Measurements from ENCODE around the gene HPCAL1. TPM values are rescaled to one million over a fixed set of nuclear protein-coding genes. Genes with fewer than 3 reads are reported as not detected.

HPCAL1 gene
- total and polyA plus RNA-seq, 2 of the 4 experiments (the other 2 are of a cell fraction), result 8.2 to 33.7 TPM

DNA sequence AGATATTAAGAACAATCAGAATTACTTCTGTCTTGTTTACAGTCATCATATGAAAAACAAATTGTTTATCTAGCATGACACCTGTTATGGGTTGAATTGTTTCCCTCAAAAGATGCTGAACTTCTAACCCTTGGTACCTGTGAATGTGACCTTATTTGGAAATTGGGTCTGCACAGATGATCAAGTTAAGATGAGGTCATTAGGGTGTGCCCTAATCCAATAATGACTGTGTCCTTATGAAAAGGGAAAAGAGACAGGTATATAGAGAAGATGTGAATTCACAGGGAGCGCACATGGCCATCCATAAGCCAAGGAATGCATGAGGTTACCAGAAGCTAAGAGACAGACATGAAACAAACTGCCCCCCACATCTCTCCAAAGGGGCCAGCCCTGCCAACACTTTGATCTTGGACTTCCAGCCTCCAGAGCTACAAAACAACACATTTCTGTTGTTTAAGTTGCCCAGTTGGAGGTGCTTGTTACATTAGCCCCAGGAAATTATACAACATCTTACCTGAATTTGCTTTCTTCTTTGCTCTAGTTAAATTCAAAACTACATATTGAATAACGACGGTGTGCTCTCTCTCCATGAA lies 2.3 kb upstream of the HPCAL1 start:
- peaks cover 4% of the 10 kb centered on the region; the same call in 1 of the 2 replicates for H4K20me1 ChIP-seq (ENCODE audit: insufficient read depth, low read length)
- H3K4me1 ChIP-seq (ENCODE audit: control insufficient read depth, insufficient read depth, low read length), result peaks cover 12% of the 10 kb centered on the region; the same call in 1 of the 2 replicates
- peaks cover 6 to 22% of the 10 kb centered on the region in 2 experiments for H3K79me1 ChIP-seq (ENCODE audit: low read depth in 1 of 2, low read length in 2 of 2)
- intact Hi-C loops (cut with micrococcal nuclease) (loop anchor here (5.0 kb wide), 1 partner anchor 108 kb away; no protein-coding TSS in a partner anchor), in situ Hi-C loops (cut with MboI; ENCODE audit: low sequenced_read_pairs) (no loop called here), dilution Hi-C loops (cut with HindIII; ENCODE audit: low sequenced_read_pairs, unreplicated experiment) (no loop called here)
- H3K27ac ChIP-seq (ENCODE audit: insufficient read depth, low read length), result no peak overlapping the region
- no peak overlapping the region; the same call in 1 of the 2 replicates for H4K91ac ChIP-seq (ENCODE audit: insufficient read depth, low read depth, low read length)
- no peak overlapping the region for H2BK5ac ChIP-seq (ENCODE audit: low read depth, low read length, poor library complexity, severe bottlenecking)
- H3K23ac ChIP-seq (ENCODE audit: low read depth, low read length), result no peak overlapping the region
- no peaks in the 10 kb centered on the region for H3K27me3 ChIP-seq (ENCODE audit: control insufficient read depth, insufficient read depth, low read length)
- no peak overlapping the region for H2BK20ac ChIP-seq (ENCODE audit: low read depth, low read length)
- peak overlapping the region; percentile 94; the same call in 1 of the 2 replicates for H2AK5ac ChIP-seq (ENCODE audit: low read depth, low read length)
- DNase-seq (no peak), ATAC-seq (ENCODE audit: low read depth) (no peak)
- H4K8ac ChIP-seq (ENCODE audit: low read depth in 2 of 2, low read length in 2 of 2), result no peak overlapping the region
- H3K56ac ChIP-seq (ENCODE audit: extremely low read depth, insufficient read depth, low read length), result no peak overlapping the region
- ChIA-PET POLR2A (ENCODE audit: unreplicated experiment) (no interaction called here), CTCF (no interaction called here)
- no peaks in the 10 kb centered on the region for H3K9me3 ChIP-seq (ENCODE audit: control insufficient read depth, insufficient read depth, low read length)
- H3K4me3 ChIP-seq (ENCODE audit: insufficient read depth, low read depth, low read length), result no peak overlapping the region
- no TSS peak for BruUV-seq (replicated peaks)
- no peak overlapping the region for H2AK9ac ChIP-seq (replicated peaks; ENCODE audit: low read depth, low read length, poor library complexity)
- no peak overlapping the region for H2AFZ ChIP-seq (replicated peaks; ENCODE audit: low read length, poor library complexity)
- H4K5ac ChIP-seq (ENCODE audit: low read depth, low read length), result no peak overlapping the region
- no peak overlapping the region for H3K9ac ChIP-seq (ENCODE audit: low read depth, low read length)
- TF ChIP-seq NFE2L2 (IDR thresholded peaks at IDR 0.05; ENCODE audit: low read depth, low read length) (no peak), MXI1 (IDR thresholded peaks at IDR 0.05; ENCODE audit: borderline replicate concordance, low read depth, low read length) (no peak), MAFK (IDR thresholded peaks at IDR 0.05; ENCODE audit: low read depth, low read length) (no peak), RFX5 (IDR thresholded peaks at IDR 0.05; ENCODE audit: low read depth, low read length) (no peak), BHLHE40 (IDR thresholded peaks at IDR 0.05; ENCODE audit: low read depth, low read length) (no peak), CEBPB (IDR thresholded peaks at IDR 0.05; ENCODE audit: low read depth, low read length) (no peak), POLR2A (IDR thresholded peaks at IDR 0.05; ENCODE audit: low read depth, low read length) (no peak), CHD1 (IDR thresholded peaks at IDR 0.05; ENCODE audit: low read depth, low read length) (no peak), FOS (IDR thresholded peaks at IDR 0.05; ENCODE audit: low read depth, low read length) (no peak), SMC3 (IDR thresholded peaks at IDR 0.05; ENCODE audit: low read depth, low read length) (no peak), MAZ (IDR thresholded peaks at IDR 0.05; ENCODE audit: borderline replicate concordance, low read depth, low read length) (no peak)
- TF ChIP-seq, protein P1, sequence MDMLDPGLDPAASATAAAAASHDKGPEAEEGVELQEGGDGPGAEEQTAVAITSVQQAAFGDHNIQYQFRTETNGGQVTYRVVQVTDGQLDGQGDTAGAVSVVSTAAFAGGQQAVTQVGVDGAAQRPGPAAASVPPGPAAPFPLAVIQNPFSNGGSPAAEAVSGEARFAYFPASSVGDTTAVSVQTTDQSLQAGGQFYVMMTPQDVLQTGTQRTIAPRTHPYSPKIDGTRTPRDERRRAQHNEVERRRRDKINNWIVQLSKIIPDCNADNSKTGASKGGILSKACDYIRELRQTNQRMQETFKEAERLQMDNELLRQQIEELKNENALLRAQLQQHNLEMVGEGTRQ (IDR thresholded peaks at IDR 0.05; ENCODE audit: low read depth, low read length), result no peak
- no peaks in the 10 kb centered on the region for H3K36me3 ChIP-seq (ENCODE audit: control insufficient read depth, insufficient read depth, low read length)
- no peak overlapping the region for H3K18ac ChIP-seq (ENCODE audit: low read depth, low read length)
- H2BK15ac ChIP-seq (ENCODE audit: low read depth, low read length), result 0 out of 3 replicates have a peak overlapping the region, but pooled peaks have one; percentile 40
- peak overlapping the region; percentile 11 for H2BK120ac ChIP-seq (ENCODE audit: low read depth, low read length)
- no peak overlapping the region for H3K14ac ChIP-seq (replicated peaks; ENCODE audit: low read depth, low read length)
- H3K9me1 ChIP-seq (ENCODE audit: insufficient read depth, low read length), result peaks cover 14% of the 10 kb centered on the region; the same call in 1 of the 2 replicates
- 80% methylated on average over 2 of the region's 3 CpGs; no CpG with 5 or more reads in 1 of the 2 experiments for WGBS, 2 experiments (ENCODE audit: extremely low coverage in 2 of 2, insufficient read length in 1 of 2)
- H3K4ac ChIP-seq (ENCODE audit: low read depth, low read length), result peak overlapping the region; percentile 53; the same call in 1 of the 2 replicates
- no peak overlapping the region for H3K4me2 ChIP-seq (ENCODE audit: low read depth, low read length)
